DLD1 (cell line): ENCODE measurements around the gene PTGR2.
"Not testable (repeated sequence)": the region's sequence is repeated elsewhere in the genome, so short reads cannot be mapped to it uniquely, and the experiment has no call there.

Source experiments
- in situ Hi-C: cut with HindIII; loops from 2 replicates; pipeline ENCODE4 v1.10.0; 2017; ENCODE audit warnings: low sequenced_read_pairs

Gene PTGR2

DNA sequence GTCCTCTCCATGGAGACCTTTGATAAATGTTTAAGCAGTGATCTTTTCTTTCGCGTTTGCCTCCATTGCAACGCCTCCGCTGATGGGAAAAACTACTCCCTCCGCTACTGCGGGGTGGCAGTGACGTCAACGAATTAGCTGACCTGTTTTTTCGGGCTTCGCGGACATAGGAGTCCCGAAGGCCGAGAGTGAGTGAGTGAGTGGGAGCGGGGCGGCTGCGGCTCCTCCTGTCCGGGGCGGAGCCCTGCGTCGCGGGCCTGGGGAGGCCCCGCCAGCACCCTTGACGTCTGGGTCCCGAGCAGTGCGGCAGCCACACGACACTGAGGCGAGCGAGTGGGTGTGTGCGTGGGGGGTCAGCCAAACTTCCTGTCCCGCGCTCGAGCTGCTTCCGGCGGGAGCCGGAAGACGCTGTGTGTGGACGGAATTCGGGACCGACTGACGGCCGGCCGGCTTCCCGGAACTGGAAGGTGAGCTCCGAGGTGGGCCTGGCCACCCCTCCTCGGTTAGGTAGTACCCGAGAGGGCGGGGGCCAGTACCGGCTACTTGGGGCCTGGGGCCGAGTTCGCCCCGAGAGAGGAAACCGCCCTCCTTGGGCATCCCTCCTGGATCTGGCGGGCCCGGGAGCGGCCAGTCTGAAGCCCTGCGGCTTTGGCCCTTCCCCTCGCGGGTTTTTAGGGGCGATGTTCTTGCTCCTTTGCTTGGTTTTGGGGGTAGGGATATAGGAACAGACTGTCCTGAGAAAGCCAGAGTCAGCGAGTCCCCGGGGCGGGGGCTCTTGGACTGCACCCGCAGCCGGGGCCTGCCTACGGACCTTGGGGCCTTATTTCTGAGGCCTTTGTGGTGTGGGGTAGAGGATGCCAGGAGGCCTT, 35.1 kb downstream of the PTGR2 start, which contains the start of gene ZNF410:
Gene ZNF410, plus strand, starts transcription at position 411 of the 869 bp plus-strand sequence. CDS start 5,317 bp downstream, outside the sequence.
- in situ Hi-C loops: no loop called here

DNA sequence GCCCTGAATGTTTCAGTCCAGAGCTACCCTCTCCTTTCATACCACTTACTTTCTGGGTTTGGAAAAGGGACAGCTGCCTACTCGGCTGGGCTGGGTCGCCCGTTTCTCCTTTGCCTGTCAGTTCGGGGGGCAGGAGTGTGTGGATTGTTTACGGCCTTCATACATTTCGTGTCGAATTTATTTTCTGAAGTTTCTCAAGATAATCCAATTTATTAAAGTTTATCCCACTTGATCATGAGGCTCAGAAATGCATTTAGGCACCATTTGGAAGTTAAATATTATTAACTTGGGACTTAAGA, 35.6 kb downstream of the PTGR2 start:
- in situ Hi-C loops: no loop called here

DNA sequence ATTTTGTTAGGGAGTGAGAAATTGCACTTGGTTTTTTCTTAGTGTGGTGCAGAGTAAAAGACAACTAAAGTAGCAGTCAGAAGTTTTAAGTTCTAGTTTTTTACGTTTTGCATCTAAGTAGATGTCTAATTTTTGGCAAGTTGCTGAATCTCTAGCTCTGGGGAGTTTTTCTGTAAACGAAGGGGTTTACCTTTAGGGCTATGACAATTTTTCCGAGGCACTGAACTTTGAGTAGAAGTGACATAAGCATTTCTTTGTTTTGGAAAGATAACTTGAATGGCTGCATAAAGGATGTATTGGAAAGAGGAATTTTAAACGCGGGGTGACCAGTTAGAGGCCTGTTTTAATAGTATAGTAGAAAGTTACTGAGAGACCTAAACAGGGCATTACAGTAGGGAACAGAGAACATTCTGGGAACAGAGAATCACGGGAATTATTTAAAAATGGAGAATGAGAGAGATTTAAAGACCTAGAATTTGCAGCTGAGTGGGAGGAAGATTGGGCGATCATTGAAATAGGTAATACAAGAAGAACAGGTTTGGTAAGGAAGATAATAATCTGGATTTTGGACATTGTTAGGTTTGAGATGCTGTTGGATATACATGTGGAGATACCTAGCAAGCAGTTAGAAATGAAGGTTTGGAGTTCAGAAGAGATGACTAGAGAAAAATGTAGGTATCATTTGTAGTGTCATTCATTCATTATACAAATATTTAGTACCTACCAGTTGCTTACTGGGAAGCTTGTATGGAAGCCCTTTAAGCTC, 36.2 kb downstream of the PTGR2 start:
- in situ Hi-C loops: no loop called here

DNA sequence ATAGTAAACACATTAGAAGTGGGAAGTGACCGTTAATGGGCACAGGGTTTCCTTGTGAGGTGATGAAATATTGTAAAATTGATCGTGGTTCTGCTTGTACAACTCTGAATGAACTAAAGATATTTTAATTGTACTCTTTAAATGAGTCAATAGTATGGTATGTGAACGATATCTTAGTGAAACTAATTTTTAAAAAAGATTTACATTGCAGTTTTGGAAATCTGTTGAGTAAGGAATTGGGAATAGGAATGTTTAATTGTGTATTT, 36.8 kb downstream of the PTGR2 start:
- in situ Hi-C loops: no loop called here

DNA sequence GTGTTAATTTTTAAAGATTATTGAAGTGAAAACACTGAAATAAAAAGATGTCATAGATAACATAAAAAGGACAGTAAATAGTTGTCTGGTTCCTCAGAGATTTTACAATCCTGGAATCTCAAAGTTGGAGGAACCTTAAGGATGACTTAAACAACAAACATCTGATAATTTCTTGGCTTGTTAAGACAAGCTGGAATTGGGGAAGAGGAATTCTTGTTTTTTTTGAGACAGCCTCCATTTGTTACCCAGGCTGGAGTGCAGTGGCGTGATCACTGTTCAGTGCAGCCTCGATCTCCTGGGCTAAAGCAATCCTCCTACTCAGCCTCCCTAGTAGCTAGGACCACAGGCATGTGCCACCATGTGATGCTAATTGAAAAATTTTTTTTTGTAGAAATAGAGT, 37.3 kb downstream of the PTGR2 start:
- in situ Hi-C loops: no loop called here

DNA sequence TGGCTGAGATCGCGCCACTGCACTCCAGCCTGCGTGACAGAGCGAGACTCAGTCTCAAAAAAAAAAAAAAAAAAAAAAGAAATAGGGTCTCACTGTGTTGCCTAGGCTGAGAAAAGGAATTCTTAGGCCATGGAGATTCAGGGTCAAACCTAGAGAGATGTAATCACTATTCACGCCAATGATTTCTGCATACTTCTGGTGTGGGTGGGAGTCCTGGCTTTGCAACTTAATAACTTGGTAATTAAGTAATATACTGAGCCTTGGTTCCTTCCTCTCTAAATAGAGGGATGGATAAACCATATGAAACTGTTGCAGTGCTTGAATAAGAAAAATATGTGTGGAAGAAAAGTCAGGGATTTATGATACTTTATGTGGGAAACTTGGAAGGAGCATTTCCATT, 37.7 kb downstream of the PTGR2 start:
- in situ Hi-C loops: no loop called here

DNA sequence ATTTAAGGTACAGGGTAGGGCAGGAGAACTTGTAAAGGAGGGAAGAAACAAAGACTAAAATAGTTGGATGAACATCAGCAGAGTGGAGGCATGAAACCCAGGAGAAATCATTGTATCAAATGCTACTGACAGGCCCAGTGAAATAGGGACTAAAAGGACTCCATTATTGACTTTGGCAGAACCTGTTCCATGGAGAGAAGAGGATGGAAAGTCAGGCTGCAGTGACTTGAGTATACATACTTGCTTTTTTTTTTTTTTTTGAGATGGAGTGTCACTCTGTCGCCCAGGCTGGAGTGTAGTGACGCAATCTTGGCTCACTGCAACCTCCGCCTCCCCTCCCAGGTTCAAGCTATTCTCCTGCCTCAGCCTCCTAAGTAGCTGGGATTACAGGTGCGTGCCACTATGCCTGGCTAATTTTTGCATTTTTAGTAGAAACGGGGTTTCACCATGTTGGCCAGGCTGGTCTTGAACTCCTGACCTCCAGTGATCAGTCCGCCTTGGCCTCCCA, 42.6 kb downstream of the PTGR2 start:
- in situ Hi-C loops: not testable (repeated sequence)

DNA sequence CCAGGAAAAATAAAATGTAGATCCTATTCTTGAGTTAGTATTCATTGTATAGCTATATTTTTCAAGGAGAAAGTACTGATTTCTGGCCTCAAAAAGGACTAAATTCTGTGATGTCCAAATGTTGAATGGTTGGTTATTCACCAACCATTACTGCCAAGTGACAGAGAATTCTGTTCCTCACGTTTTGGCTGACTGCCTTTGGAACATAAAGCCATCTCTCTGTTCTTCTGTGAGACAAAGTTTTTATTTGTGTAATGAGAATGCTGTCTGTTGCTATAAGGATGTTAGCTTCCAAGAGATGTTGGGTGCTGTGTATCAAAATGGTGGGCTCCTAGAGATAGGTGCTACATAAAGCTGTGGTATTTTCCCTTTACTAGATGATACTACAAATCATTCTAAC, 44.3 kb downstream of the PTGR2 start:
- in situ Hi-C loops: no loop called here

DNA sequence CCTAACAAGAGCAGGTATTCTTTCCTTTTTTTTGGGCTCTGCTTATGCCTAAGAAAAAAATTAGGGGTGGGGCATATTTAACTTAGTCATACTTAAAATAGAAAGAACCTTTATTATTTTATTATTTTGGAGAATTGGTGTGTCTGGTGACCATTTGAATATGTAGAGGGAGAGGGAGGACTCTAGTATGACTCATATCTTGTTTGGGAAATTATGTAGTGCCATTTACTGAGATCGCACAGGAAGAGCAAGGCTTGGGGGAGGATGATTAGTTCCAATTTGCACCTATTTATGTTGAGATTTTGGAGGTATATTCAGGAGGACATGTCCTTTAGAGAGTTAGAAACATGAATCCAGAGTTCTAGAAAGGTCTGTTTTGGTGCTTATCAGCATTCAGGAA, 44.9 kb downstream of the PTGR2 start:
- in situ Hi-C loops: no loop called here

DNA sequence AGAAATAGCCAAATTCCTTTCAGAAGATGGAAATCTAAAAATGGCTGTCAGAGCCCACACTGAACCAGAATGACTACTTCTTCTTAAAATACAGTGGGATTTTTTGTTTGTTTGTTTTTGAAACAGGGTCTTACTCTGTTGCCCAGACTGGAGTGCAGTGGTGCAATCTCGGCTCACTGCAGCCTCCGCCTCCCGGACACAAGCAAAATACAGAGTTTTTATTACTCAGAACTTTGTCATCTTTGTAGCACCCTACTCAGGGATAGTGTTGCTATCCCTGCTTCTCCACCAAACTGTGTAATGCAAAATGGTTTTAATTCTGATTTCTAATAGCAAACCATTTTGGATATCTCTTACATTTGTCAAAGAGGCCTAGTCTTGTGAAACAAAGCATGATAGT, 51.4 kb downstream of the PTGR2 start:
- in situ Hi-C loops: no loop called here

DNA sequence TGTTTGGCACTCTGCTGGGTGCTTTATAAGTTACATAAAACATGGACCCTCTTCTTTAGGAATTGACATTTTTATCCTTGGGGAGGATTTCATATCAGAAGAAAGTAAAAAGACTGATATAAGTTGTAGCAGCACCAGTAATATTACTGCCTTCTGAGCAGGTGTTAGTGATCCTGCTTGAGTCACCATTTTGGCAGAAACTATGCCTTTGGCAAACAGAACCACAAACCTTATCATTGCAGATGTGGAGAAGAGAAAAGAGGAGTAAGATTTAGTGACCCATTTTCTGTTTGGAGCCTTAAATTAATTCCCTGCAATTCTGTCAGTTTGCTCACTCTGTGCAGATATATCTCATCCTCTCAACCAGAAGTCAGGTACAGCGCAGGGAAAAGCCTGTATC, 58.0 kb downstream of the PTGR2 start:
- in situ Hi-C loops: no loop called here

DNA sequence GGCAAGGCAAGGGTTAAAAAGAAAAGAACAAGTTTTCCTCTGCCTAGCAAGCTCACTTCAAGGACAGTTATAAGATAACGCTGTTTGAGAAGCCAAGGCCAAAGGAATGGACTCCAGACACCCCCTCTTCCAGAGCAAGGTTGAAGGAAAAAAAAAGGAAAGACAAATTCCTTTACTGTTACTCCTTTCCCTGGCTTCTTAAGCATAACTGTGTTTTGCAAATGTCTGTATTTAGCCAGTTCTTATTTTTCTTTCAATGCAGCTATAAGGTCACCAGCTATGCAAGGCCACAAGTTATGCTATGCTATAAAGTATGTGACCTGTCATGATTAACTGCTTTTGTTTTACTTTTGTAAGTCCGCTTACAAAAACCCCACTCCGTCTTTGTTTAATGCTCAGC, 61.6 kb downstream of the PTGR2 start:
- in situ Hi-C loops: no loop called here

DNA sequence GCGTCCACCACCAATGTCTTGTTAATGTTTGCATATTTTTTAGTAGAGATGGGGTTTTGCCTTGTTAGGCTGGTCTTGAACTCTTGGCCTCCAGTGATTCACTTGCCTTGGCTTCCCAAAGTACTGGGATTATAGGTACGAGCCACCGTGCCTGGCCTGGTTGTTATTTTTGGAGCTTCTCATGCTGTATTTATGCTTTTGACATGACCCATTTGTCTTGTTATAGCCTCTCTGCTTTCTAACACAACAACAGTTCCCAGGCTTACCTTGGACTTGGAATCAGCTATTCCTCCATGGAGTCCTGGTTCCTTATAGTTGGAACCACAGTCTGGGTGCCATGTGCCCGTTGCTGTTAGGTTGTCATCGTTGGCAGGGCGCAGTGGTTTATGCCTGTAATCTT, 64.7 kb downstream of the PTGR2 start:
- in situ Hi-C loops: no loop called here

DNA sequence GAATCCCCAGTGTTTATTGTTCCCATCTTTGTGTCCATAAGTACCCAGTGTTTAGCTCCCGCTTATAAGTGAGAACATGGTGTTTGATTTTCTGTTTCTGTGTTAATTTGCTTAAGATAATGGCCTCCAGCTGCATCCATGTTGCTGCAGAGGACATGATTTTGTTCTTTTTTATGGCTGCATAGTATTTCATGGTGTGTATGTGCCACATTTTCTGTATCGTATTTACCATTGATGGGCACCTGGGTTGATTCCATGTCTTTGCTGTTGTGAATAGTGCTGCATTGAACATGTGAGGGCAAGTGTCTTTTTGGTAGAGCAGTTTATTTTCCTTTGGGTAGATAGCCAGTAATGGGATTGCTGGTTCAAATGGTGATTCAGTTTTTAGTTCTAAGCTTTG, 67.8 kb downstream of the PTGR2 start:
- in situ Hi-C loops: not testable (repeated sequence)

DNA sequence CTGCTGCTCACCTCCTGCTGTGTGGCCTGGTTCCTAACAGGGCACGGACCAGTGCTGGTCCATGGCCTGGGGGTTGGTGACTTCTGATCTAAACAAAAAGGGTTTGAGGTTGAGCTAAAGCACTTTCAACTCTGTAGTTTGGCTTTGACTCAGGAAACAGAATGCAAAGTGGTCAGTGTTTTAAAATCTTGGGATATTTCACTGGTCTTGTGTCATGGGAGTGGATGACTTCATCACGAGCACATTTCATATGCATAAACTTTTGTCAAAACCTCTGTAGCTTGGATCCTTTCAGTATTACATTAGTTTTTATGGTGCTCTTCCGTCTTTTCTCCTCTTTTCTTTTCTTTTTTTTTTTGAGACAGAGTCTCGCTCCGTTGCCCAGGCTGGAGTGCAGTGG, 72.7 kb downstream of the PTGR2 start:
- in situ Hi-C loops: no loop called here
